Activated T-cell treated with anti-CD3 and anti-CD28 coated beads for 24 hours (primary cell): Measurements from ENCODE around the gene SHPK.

Experiments used
- DNase-seq: peaks from one replicate; pipeline ENCODE4 v3.0.0-alpha.2; 2020; ENCODE audit warnings: low read depth

SHPK gene

GRCh38 chr17:3627769-3628167 is 8.3 kb downstream of the SHPK start:
- no peak for DNase-seq

DNA sequence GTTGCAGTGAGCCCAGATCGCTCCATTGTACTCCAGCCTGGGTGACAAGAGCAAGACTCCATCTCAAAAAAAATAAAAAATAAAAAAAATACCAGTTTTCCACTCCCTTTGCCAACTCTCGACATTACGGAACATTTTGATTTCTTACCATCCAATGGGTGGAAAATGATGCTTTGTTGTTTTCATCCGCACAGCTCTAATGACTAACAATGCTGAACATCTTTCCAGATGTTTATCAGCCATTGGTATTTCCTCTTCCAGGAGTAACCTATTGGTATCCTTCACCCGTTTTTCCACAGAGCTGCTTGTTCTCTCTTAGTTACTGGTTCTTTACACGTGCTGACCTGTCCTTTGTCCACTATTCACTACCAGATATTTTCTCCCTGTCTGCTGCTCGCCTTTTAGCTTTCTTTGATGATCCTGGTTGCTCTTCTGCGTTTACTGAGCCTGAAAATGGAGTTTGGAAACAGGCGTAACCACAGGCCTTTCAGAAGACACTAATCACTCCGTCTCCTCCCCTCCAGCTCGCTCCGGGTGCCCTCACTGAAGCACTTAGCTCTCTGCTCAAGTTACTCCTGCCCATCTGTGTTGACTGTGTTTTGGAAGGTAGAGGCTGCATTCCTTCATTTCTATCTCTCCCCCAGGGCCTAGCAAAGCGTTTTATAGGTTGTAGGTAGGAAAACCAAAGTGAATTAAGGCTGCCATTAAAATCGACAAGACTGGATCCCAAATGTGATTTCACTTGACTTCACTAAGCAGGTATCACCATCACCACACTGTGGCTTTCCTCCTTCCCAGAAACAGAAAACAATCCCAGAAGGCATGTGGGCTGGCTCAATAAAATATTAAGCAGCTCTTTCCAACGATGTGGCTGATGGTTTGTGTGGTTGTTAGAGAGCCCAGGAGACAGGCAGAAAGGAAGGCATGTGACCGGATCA is 8.9 kb downstream of the SHPK start:
- no peak for DNase-seq

DNA sequence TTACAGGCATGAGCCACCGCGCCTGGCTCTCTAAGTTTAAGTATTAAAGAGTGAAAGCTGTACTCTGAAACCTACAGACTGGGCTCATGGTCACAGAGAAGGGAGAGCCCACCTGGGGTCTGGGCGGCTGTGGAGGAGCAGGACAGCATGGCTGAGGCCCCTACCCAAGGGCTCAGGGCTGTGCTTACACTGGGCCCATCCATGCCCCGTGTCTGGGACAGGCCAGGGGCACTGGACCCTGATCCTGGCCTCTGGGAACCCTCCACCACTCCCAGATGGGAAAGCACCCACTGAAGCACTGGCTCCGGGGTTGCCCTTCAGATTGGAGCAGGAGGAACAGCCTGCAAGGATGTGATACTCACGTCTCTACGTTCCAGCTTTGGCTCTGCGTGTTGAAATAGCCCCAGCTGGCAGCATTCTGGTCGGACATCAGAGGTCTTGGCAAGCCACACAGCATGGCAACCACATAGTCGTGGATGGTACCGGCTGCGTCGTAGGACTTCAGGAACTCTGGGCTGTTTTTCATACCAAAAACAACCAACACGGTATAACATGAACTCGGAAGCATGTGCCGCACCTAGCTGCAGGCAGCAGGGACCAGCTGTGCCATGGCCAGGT is 13.0 kb downstream of the SHPK start:
- DNase-seq, result no peak

DNA sequence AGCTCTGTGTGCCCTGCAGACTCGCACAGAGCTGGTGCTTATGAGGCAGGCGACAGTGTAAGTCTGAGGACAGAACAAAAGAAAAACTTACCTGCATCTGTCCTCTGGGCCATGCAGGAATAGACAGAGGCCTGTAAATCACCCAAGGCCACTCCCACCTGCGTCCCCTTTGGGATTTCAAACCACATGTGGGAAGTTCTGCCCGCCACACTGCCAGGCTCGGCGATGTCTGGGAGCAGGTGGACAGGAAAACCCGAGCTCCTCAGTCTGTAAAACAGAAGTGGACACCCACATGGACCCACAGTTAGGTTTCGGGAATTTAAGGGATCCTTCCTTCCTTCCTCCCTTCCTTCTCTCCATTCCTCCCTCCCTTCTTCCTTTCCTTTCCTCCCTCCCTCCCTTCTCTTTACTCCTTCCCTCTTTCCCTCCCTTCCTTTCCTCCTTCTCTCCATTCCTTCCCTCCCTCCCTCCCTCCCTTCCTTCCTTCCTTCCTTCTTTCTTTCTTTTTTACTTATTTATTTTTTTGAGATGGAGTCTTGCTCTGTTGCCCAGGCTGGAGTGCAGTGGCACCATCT is 14.8 kb downstream of the SHPK start:
- no peak for DNase-seq

- no peak for DNase-seq
These were observed 20.7 kb downstream of the SHPK start for GRCh38 chr17:3615160-3615870.

GRCh38 chr17:3613124-3613523 is 22.9 kb downstream of the SHPK start:
- no peak for DNase-seq

- DNase-seq, result no peak
These were observed 25.5 kb downstream of the SHPK start for GRCh38 chr17:3610523-3610922.

DNA sequence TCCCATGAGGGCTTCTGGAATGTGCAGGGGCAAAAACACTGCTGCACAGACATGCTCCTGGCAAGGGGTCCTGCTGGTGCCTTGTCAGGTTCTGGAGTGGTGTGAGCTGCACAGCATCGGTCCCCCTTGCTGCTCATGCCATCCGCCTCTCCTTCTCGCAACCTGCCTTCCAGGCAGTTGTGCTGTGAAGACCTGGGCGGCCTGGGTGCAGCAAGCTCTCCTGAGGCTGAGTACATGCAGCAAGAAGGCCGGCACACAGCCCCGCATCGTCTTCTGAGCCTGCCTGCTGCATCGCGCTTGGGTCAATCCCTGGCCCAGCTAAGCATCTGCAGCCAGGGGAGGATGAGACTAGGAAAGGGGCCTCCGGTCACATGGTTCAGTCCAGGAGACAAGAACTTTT is 26.4 kb downstream of the SHPK start:
- DNase-seq, result no peak

DNA sequence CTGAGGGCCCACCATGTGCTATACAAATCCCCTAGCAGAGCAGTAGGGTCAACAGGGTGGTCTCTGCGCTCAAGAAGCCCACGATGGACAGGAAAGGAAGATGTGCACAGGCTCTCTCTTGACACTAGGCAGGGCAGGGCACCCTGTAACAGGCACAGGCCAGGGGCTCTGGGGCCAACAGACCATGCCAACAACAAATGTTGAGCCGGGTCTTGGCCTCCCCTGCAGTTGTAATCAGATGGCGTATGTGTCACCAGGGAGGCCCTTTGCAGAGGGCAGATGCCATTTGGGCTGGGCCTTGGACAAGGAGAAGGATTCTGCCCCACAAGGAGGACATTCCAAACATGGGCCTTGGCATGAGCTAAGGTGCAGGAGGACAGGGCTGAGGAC is 32.2 kb downstream of the SHPK start:
- DNase-seq, result no peak

DNA sequence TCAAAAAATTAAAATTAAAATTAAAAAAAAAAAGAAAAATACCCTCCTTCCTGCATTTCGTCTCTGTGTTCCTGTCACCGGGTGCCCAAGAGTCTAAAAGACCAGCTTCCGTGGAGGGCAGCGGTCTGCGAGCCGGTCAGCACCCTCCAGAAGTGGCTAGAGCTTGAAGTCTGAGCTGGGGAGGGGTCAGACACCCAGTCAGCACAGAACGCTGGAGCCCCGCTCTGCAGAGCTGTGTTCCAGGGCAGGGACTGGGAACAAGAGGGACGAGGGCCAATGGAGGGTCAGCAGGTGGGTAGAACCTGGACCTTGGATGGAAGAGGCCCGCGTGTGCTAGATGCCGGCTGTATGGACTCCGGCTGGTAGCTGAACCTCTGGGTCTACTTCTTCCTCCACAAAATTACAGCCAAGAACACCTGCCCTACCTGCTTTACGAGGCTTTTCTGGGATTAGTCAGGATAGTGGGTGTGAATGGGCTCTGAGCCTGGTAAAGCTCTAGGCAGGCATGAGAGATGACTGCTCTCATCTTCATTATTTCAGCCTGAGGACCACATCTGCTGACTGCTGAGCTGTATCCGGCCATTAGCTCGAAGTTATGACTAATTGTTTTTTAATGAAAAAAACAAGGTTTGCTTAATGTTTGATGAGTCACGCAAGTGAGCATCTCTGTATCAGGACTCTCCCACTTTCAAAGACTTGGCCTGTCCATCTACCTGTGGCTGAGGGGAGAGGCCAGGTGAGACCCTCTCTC is 32.8 kb downstream of the SHPK start:
- no peak for DNase-seq

DNA sequence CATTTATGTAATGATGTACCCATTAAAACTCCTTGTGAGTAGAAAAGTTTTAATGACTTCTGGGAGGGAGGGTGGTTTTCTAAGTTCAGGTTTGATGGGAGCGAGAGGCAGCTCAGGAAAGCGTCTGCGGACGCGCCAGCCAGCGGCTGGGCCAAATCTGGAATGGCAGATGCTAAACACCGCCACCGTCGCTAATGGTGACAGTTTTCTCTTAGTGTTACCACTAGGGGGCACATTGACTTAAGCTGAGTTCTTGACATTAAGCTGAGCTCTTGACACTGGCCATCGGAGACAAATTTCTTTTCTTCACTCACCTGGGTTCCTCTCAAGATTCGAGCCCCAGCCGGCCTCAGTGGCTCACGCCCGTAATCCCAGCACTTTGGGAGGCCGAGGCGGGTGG is 33.6 kb downstream of the SHPK start:
- no peak for DNase-seq

GRCh38 chr17:3600529-3601205 is 35.4 kb downstream of the SHPK start:
- DNase-seq, result no peak

- DNase-seq, result no peak
These were observed 38.0 kb downstream of the SHPK start for GRCh38 chr17:3598078-3598477.

DNA sequence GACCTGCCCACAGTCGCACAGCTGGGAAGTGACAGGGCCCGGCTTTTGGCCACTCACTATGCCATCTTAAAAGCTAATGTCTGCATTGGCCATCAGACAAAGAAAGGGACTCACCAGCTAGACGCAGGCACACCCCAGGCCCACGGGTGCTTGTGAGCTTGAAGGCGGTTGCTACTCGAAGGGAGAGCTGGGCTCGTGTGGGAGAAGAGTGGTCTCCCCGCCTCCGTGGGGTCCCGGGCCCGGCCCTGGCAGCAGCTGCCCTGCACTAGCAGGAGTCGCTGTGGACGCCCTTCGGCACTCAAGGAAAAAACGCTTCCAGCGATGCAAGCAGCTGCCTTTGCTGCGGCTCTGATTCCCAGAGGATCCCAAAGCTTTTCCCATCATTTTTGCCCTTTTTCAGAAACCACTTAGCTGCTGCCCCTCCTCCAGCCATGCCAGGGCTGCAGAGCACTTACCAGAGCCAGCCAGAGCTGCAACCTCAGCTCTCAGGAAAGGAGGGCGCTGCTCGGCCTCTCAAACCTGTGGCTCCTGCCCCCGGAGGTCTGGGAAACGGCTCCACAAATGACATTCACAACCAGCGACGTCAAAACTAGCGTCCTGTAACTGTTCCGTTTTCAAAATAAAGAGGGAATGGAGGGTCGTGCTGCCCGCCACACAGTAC is 39.1 kb downstream of the SHPK start:
- no peak for DNase-seq

GRCh38 chr17:3594976-3595375 is 41.1 kb downstream of the SHPK start:
- DNase-seq, result no peak

DNA sequence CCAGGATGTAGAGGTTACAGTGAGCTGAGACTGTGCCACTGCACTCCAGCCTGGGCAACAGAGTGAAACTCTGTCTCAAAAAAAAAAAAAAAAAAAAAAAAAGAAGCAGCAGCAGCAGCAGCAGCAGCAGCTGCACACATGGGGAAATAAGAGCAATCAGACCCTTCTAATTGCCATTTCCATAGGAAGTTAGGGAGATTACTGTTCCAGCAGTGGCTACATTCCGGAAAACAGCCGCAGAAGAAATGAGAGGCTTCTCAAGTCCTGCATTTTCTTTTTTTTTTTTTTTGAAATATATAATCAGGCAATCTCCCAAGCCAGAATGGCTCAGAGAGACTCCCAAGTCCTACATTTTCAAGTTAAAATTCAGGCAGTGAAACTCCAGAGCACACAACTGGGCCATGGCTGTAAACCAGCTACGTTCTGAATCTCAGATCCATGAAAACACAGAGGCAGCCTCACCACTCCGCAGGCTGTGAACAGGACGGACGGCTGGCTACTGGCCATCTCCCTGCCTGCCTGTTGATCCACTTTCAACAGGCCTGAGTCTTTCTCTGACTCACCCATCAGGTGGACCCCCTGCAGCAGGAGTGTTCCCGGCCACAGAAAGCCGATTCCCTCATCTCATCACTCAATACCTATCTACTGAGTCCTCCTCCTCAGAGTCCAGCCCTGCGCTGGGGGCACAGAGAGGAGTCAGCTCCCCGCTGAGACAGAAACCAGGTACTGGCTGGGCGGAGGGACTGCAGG is 41.8 kb downstream of the SHPK start:
- DNase-seq, result no peak

DNA sequence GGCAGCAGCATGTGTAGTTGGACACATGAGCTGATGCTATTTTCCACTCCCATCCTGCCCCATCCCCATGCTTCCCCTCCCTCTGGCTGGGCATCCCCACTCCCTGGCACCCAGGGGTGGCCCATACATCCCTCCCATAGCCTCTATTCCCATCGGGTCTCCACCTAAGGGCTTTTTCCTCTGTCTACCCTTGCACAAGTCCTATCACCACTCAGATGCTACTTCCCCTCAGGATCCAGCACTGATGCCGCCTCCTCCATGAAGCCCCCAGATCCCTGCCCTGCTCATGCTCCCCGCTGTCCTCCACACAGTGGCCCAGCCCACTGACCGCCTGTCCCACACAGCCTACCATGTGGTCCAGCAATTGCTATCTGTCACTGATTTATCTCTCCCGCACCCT is 42.7 kb downstream of the SHPK start:
- DNase-seq, result no peak

DNA sequence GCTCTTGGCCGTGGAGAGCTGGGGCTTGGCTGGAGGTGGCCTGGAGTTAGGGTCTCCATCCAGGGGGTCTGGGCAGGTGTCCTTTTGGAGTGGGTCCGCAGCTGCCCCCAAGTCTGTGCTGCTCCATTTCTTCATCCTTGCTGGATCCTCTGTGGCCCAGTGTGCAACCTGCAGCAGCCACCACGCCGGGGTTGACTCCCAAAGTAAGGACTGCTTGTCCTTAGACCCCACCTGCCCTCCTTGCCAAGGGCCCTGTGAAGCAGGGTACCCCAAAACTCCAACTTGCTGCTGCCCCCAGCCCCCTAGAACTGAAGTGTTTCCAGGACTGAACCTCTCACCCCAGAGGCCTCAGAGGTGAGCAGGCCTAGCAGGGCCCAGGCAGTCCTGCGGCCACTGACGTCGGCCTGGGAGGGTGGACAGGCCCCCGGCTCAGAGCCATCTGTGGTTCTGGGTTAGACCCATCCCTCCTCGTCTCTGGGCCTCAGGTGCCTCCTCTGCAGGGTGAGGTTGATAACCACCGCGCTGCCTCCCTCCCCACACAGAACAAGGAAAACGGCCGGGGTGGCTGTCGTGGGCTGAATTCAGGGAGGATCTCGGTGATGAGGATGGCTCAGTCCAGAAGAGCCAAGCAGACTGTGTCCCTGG is 43.7 kb downstream of the SHPK start:
- DNase-seq, result no peak

GRCh38 chr17:3590768-3591167 is 45.3 kb downstream of the SHPK start:
- DNase-seq, result no peak

GRCh38 chr17:3590231-3590630 is 45.8 kb downstream of the SHPK start:
- no peak for DNase-seq
